Fibroblast of gingiva (primary cell): Measurements from ENCODE around the gene MOGAT1.
"Not testable (repeated sequence)": the region's sequence is repeated elsewhere in the genome, so short reads cannot be mapped to it uniquely, and the experiment has no call there.

Source experiments
- DNase-seq: peaks from one replicate; pipeline ENCODE4 v3.0.0-alpha.2; 2011; ENCODE audit warnings: low read depth

The MOGAT1 gene

GRCh38 chr2:222743251-222743812 lies 71.9 kb downstream of the MOGAT1 start:
- DNase-seq, result peak; percentile 7

- DNase-seq, result peak; percentile 34
These were observed 74.5 kb downstream of the MOGAT1 start for GRCh38 chr2:222745836-222746559.

- no peak for DNase-seq
These were observed 76.2 kb downstream of the MOGAT1 start for GRCh38 chr2:222747526-222748160.

GRCh38 chr2:222750533-222750932 lies 79.1 kb downstream of the MOGAT1 start:
- DNase-seq, result no peak

GRCh38 chr2:222751238-222751637 lies 79.8 kb downstream of the MOGAT1 start:
- no peak for DNase-seq

- DNase-seq, result no peak
These were observed 80.6 kb downstream of the MOGAT1 start for GRCh38 chr2:222751821-222752719.

- no peak for DNase-seq
These were observed 81.3 kb downstream of the MOGAT1 start for GRCh38 chr2:222752746-222753145.

GRCh38 chr2:222753251-222753824 lies 81.9 kb downstream of the MOGAT1 start:
- DNase-seq, result peak; percentile 85

- no peak for DNase-seq
These were observed 83.0 kb downstream of the MOGAT1 start for GRCh38 chr2:222754324-222754930.

GRCh38 chr2:222755593-222755992 lies 84.1 kb downstream of the MOGAT1 start:
- not testable (repeated sequence) for DNase-seq

- no peak for DNase-seq
These were observed 84.9 kb downstream of the MOGAT1 start for GRCh38 chr2:222756362-222756831.

GRCh38 chr2:222756951-222757650 lies 85.6 kb downstream of the MOGAT1 start:
- peak; percentile 47 for DNase-seq
